Keratinocyte (primary cell): ENCODE results near the gene RFPL1. TPM values are rescaled to one million over a fixed set of nuclear protein-coding genes. Genes with fewer than 3 reads are reported as not detected.

ENCODE experiments used
- DNase-seq: peaks from one replicate; pipeline ENCODE4 v3.0.0-alpha.2; 2011; ENCODE audit warnings: low read depth, missing footprints, low spot score
- FAIRE-seq: peaks from 2 replicates; lab custom pipeline; 2011; peaks lifted over from hg19 to GRCh38; lab: Jason Lieb, UNC
- H2AFZ ChIP-seq: 2 replicates; pipeline ENCODE4 v1.6.0; 2012; ENCODE audit warnings: low read length, control low read depth, inconsistent platforms; ENCODE audit not compliant: control insufficient read depth
- H3K27ac ChIP-seq: 2 replicates; pipeline ENCODE4 v1.5.1; 2011; ENCODE audit warnings: low read length; ENCODE audit not compliant: control insufficient read depth, insufficient read depth
- H3K27me3 ChIP-seq: 3 replicates; pipeline ENCODE4 v1.6.0; 2011; ENCODE audit warnings: low read length; ENCODE audit not compliant: control insufficient read depth, insufficient read depth; ENCODE audit errors: extremely low read depth
- H3K36me3 ChIP-seq, 2 experiments: 2 replicates in 1 of 2; 3 replicates in 1 of 2; pipeline ENCODE4 v1.5.1; 2011; ENCODE audit warnings: low read length in 2 of 2, mild to moderate bottlenecking in 1 of 2; ENCODE audit not compliant: control insufficient read depth in 2 of 2, insufficient read depth in 2 of 2; ENCODE audit errors: extremely low read depth in 1 of 2
- H3K4me1 ChIP-seq: 3 replicates; pipeline ENCODE4 v1.5.1; 2011; ENCODE audit warnings: low read length; ENCODE audit not compliant: control insufficient read depth, insufficient read depth; ENCODE audit errors: extremely low read depth
- H3K4me2 ChIP-seq: 3 replicates; pipeline ENCODE4 v1.6.0; 2011; ENCODE audit warnings: low read depth, low read length; ENCODE audit not compliant: control insufficient read depth, insufficient read depth; ENCODE audit errors: extremely low read depth
- H3K4me3 ChIP-seq, 3 experiments: fragments of 200-600 bp in 1 of 3; sonication (generic) in 1 of 3; 2 replicates in 2 of 3; 3 replicates in 1 of 3; pipeline ENCODE4 v1.5.1; 2011 to 2016; ENCODE audit warnings: low read length in 3 of 3, mild to moderate bottlenecking in 3 of 3, control low read depth in 2 of 3, inconsistent platforms in 1 of 3, low read depth in 1 of 3, mixed read lengths in 1 of 3, mixed run types in 1 of 3, moderate library complexity in 1 of 3; ENCODE audit not compliant: control insufficient read depth in 2 of 3, insufficient read depth in 2 of 3; ENCODE audit errors: extremely low read depth in 1 of 3
- H3K79me2 ChIP-seq: 2 replicates; pipeline ENCODE4 v1.6.0; 2012; ENCODE audit warnings: low read length; ENCODE audit not compliant: control insufficient read depth, insufficient read depth
- H3K9ac ChIP-seq: 3 replicates; pipeline ENCODE4 v1.6.0; 2011; ENCODE audit warnings: low read length; ENCODE audit not compliant: control insufficient read depth, insufficient read depth; ENCODE audit errors: extremely low read depth
- H3K9me1 ChIP-seq: 3 replicates; pipeline ENCODE4 v1.6.0; 2011; ENCODE audit warnings: low read length; ENCODE audit not compliant: control insufficient read depth, insufficient read depth; ENCODE audit errors: extremely low read depth
- H3K9me3 ChIP-seq: 2 replicates; pipeline ENCODE4 v1.5.1; 2012; ENCODE audit warnings: low read depth, low read length; ENCODE audit not compliant: control insufficient read depth
- H4K20me1 ChIP-seq: 3 replicates; pipeline ENCODE4 v1.6.0; 2011; ENCODE audit warnings: low read length; ENCODE audit not compliant: control insufficient read depth, insufficient read depth; ENCODE audit errors: extremely low read depth
- CTCF ChIP-seq, 3 experiments: IDR thresholded peaks in 1 of 3; conservative IDR thresholded peaks in 1 of 3; optimal IDR thresholded peaks in 1 of 3; 2 replicates in 2 of 3; 3 replicates in 1 of 3; pipeline versions ENCODE3 to v1.5.1; 2011; ENCODE audit warnings: low read length in 3 of 3, mild to moderate bottlenecking in 3 of 3, moderate library complexity in 2 of 3, control low read depth in 1 of 3, inconsistent platforms in 1 of 3; ENCODE audit not compliant: insufficient read depth in 2 of 3; ENCODE audit errors: extremely low read depth in 1 of 3
- EZH2 ChIP-seq: IDR thresholded peaks from one replicate; pipeline ENCODE4 v1.6.1; 2012; ENCODE audit warnings: inconsistent platforms, mild to moderate bottlenecking, low read length, moderate library complexity
- dilution Hi-C: fragments of 300-500 bp; cut with MboI; formaldehyde crosslinking; loops from one replicate; pipeline ENCODE4 v1.7.0; 2020; ENCODE audit warnings: low sequenced_read_pairs; ENCODE audit not compliant: extremely low pct_ligation_motif_present
- polyA plus RNA-seq, 5 experiments: library from polyadenylated mRNA; depleted of rRNA in 3 of 5; stranded (reverse) in 3 of 5; stranded (forward) in 1 of 5; unstranded in 1 of 5; fragments of >200 nt; gene quantifications; 1 replicate in 1 of 5; 2 replicates in 3 of 5; 3 replicates in 1 of 5; pipeline versions ENCODE4 v1.2.1 to v1.2.3, GENCODE V29; 2011 to 2012; ENCODE audit warnings: missing spikeins in 2 of 5, low read depth in 1 of 5, low replicate concordance in 1 of 5

RFPL1 gene
- polyA plus RNA-seq, 1 donor (not counting 4 experiments of a cell fraction or from before 2014, with no cell fraction given): not detected

DNA sequence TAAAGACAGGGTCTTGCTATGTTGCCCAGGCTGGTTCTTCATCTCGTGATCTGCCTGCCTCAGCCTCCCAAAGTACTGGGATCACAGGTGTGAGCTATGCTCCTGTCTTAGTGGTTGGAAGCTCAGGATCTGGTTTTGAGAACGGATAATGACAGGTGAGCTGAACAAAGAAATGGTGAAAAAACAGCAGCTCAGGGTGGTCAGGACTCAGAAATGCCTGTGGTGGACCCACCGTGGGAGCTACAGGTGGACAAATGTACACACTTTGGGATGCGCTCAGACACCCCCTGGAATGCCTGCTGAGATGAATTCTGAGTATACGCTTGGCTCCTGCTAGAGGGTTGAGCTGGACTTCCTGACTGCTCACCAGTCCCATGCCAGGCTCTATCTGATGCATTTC, 9.5 kb downstream of the RFPL1 start:
- DNase-seq: no peak

GRCh38 chr22:29449296-29449875, 11.0 kb downstream of the RFPL1 start:
- H3K27me3 ChIP-seq: peaks cover 7% of the 10 kb centered on the region
- H3K4me2 ChIP-seq: no peak overlapping the region
- H3K27ac ChIP-seq: no peak overlapping the region
- H3K4me3 ChIP-seq: no peak overlapping the region
- DNase-seq: no peak
- H3K79me2 ChIP-seq: no peaks in the 10 kb centered on the region
- FAIRE-seq: no peak
- H2AFZ ChIP-seq: no peak overlapping the region
- H3K9me1 ChIP-seq: no peaks in the 10 kb centered on the region
- dilution Hi-C loops: no loop called here
- no peaks in the 10 kb centered on the region for H3K4me1 ChIP-seq
- H3K9ac ChIP-seq: no peak overlapping the region
- H4K20me1 ChIP-seq: no peaks in the 10 kb centered on the region
- TF ChIP-seq CTCF (optimal IDR thresholded peaks at IDR 0.05 in 1 of 3, IDR thresholded peaks at IDR 0.05 in 1 of 3, conservative IDR thresholded peaks at IDR 0.05 in 1 of 3; ENCODE audit: extremely low read depth in 1 of 3, insufficient read depth in 2 of 3, low read length in 3 of 3): no peak
- H3K9me3 ChIP-seq: no peaks in the 10 kb centered on the region
- no peaks in the 10 kb centered on the region for H3K36me3 ChIP-seq

More for the DNA sequence above, 9.5 kb downstream of the RFPL1 start:
- Histone ChIP-seq H4K20me1 (no peaks in the 10 kb centered on the region), H3K9me3 (no peaks in the 10 kb centered on the region), H3K79me2 (no peaks in the 10 kb centered on the region), H3K4me2 (no peak overlapping the region), H3K9ac (no peak overlapping the region), H3K9me1 (no peaks in the 10 kb centered on the region), H3K36me3 (no peaks in the 10 kb centered on the region), H3K27ac (no peak overlapping the region), H3K4me3 (no peak overlapping the region), H3K4me1 (no peaks in the 10 kb centered on the region), H2AFZ (no peak overlapping the region), H3K27me3 (no peaks in the 10 kb centered on the region)
- FAIRE-seq: no peak
- dilution Hi-C loops: no loop called here
- TF ChIP-seq CTCF (optimal IDR thresholded peaks at IDR 0.05 in 1 of 3, IDR thresholded peaks at IDR 0.05 in 1 of 3, conservative IDR thresholded peaks at IDR 0.05 in 1 of 3; ENCODE audit: extremely low read depth in 1 of 3, insufficient read depth in 2 of 3, low read length in 3 of 3) (no peak), EZH2 (no peak)
